ENCODE results near the gene ACSL1. TPM values are rescaled to one million over a fixed set of nuclear protein-coding genes. Genes with fewer than 3 reads are reported as not detected.

ACSL1 gene
- total RNA-seq, 1 experiment from 2014 or later: 12.5 TPM

GRCh38 chr4:184768296-184768695 lies 57.5 kb downstream of the ACSL1 start:
- Histone ChIP-seq H3K36me3 (ENCODE audit: control insufficient read depth in 1 of 2, insufficient read depth in 2 of 2, low read length in 2 of 2) (no peaks in the 10 kb centered on the region), H3K27me3 (ENCODE audit: insufficient read depth, low read length) (no peaks in the 10 kb centered on the region), H3K9ac (ENCODE audit: low read length) (no peak overlapping the region), H4K20me1 (ENCODE audit: insufficient read depth) (no peaks in the 10 kb centered on the region), H3K27ac (ENCODE audit: low read depth, low read length) (no peak overlapping the region), H3K4me1 (ENCODE audit: control insufficient read depth in 1 of 2, insufficient read depth in 2 of 2, low read length in 2 of 2) (no peaks in the 10 kb centered on the region), H3K4me3 (replicated peaks in 1 of 2; ENCODE audit: low read depth in 1 of 2, low read length in 2 of 2) (no peak overlapping the region), H2AFZ (ENCODE audit: low read depth, low read length, poor library complexity, severe bottlenecking) (no peak overlapping the region), H3K9me3 (ENCODE audit: control insufficient read depth in 1 of 2, insufficient read depth in 1 of 2, low read depth in 1 of 2, low read length in 2 of 2) (no peaks in the 10 kb centered on the region), H3K9me2 (ENCODE audit: insufficient read depth) (no peaks in the 10 kb centered on the region), H3K4me2 (ENCODE audit: low read length) (no peak overlapping the region), H3K79me2 (ENCODE audit: insufficient read depth, low read length) (no peaks in the 10 kb centered on the region)
- TF ChIP-seq ATF3 (IDR thresholded peaks at IDR 0.05) (no peak), FOSL1 (IDR thresholded peaks at IDR 0.05; ENCODE audit: low read depth) (no peak), CBX3 (IDR thresholded peaks at IDR 0.05; ENCODE audit: low read depth) (no peak), POLR2A (IDR thresholded peaks at IDR 0.05; ENCODE audit: borderline replicate concordance, extremely low read depth, insufficient read depth, insufficient read length) (no peak), JUND (IDR thresholded peaks at IDR 0.05) (no peak), RAD21 (IDR thresholded peaks at IDR 0.05; ENCODE audit: low read depth) (no peak), ZBTB33 (IDR thresholded peaks at IDR 0.05; ENCODE audit: extremely low read depth, insufficient replicate concordance, low read length) (no peak), ZFX (IDR thresholded peaks at IDR 0.05) (no peak), YY1 (IDR thresholded peaks at IDR 0.05; ENCODE audit: extremely low read depth, insufficient replicate concordance, low read depth, low read length) (no peak)
- TF ChIP-seq, protein P1, sequence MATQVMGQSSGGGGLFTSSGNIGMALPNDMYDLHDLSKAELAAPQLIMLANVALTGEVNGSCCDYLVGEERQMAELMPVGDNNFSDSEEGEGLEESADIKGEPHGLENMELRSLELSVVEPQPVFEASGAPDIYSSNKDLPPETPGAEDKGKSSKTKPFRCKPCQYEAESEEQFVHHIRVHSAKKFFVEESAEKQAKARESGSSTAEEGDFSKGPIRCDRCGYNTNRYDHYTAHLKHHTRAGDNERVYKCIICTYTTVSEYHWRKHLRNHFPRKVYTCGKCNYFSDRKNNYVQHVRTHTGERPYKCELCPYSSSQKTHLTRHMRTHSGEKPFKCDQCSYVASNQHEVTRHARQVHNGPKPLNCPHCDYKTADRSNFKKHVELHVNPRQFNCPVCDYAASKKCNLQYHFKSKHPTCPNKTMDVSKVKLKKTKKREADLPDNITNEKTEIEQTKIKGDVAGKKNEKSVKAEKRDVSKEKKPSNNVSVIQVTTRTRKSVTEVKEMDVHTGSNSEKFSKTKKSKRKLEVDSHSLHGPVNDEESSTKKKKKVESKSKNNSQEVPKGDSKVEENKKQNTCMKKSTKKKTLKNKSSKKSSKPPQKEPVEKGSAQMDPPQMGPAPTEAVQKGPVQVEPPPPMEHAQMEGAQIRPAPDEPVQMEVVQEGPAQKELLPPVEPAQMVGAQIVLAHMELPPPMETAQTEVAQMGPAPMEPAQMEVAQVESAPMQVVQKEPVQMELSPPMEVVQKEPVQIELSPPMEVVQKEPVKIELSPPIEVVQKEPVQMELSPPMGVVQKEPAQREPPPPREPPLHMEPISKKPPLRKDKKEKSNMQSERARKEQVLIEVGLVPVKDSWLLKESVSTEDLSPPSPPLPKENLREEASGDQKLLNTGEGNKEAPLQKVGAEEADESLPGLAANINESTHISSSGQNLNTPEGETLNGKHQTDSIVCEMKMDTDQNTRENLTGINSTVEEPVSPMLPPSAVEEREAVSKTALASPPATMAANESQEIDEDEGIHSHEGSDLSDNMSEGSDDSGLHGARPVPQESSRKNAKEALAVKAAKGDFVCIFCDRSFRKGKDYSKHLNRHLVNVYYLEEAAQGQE (IDR thresholded peaks at IDR 0.05; ENCODE audit: low read depth): no peak
- TF ChIP-seq, protein P2, sequence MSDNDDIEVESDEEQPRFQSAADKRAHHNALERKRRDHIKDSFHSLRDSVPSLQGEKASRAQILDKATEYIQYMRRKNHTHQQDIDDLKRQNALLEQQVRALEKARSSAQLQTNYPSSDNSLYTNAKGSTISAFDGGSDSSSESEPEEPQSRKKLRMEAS (IDR thresholded peaks at IDR 0.05): no peak
- ChIA-PET POLR2A (no interaction called here), RAD21 (ENCODE audit: low non-redundant PET in 1 of 2, low total read pairs in 2 of 2, uncharacterized antibody in 2 of 2, unreplicated experiment in 2 of 2) (no interaction called here), CTCF (no interaction called here)
- ATAC-seq (no peak), DNase-seq (ENCODE audit: low read depth, low spot score) (no peak)
- intact Hi-C loops (cut with micrococcal nuclease): no loop called here
- BruUV-seq (replicated peaks): no TSS peak
